Measurements from ENCODE around the gene SPRR1A. TPM values are rescaled to one million over a fixed set of nuclear protein-coding genes. Genes with fewer than 3 reads are reported as not detected.

SPRR1A gene
- polyA plus RNA-seq, 3 donors: not detected

GRCh38 chr1:152980676-152981075 lies 3.2 kb upstream of the SPRR1A start:
- H4K20me1 ChIP-seq (ENCODE audit: insufficient read depth, low read length): no peaks in the 10 kb centered on the region
- Mint-ChIP-seq H3K27ac (peak overlapping the region in 1 of 7 donors; percentile 26), H3K4me3 (no peak overlapping the region), H3K9me3 (peaks cover 0 to 3% (median 0%) of the 10 kb centered on the region in 7 donors), H3K36me3 (no peaks in the 10 kb centered on the region), H3K27me3 (ENCODE audit: low read depth in 3 of 3) (peaks cover 6 to 17% (median 9%) of the 10 kb centered on the region in 3 donors), H3K4me1 (no peaks in the 10 kb centered on the region)
- intact Hi-C loops (cut with micrococcal nuclease): no loop called here
- no peaks in the 10 kb centered on the region for H3K79me2 ChIP-seq (ENCODE audit: insufficient read depth, low read length)
- TF ChIP-seq CTCF (IDR thresholded peaks at IDR 0.05): no peak
- no peak overlapping the region for H3K27ac ChIP-seq (ENCODE audit: low read depth in 1 of 2, low read length in 2 of 2)
- no peak overlapping the region for H3K4me2 ChIP-seq (replicated peaks; ENCODE audit: extremely low read depth, low read length, poor library complexity, severe bottlenecking)
- H3K4me3 ChIP-seq (replicated peaks in 1 of 3; ENCODE audit: low read depth in 2 of 3, low read length in 3 of 3): no peak overlapping the region
- no peaks in the 10 kb centered on the region for H3K4me1 ChIP-seq (ENCODE audit: control insufficient read depth in 1 of 2, insufficient read depth in 2 of 2, low read length in 2 of 2)
- no peak overlapping the region for H3K9ac ChIP-seq (ENCODE audit: insufficient read depth, low read length, poor library complexity, severe bottlenecking)
- H3K36me3 ChIP-seq (replicated peaks in 1 of 2; ENCODE audit: control insufficient read depth in 1 of 2, insufficient read depth in 2 of 2, low read length in 2 of 2): no peaks in the 10 kb centered on the region
- no peak for DNase-seq
- no peak overlapping the region for H2AFZ ChIP-seq (ENCODE audit: insufficient read depth, low read depth, low read length, poor library complexity, severe bottlenecking)
- 100% methylated on average over 1 of the region's 1 CpG for WGBS (ENCODE audit: insufficient coverage)
- H3K9me3 ChIP-seq (replicated peaks in 1 of 2; ENCODE audit: control insufficient read depth in 1 of 2, insufficient read depth in 1 of 2, low read length in 2 of 2): no peaks in the 10 kb centered on the region
- H3K27me3 ChIP-seq (ENCODE audit: control insufficient read depth in 2 of 2, insufficient read depth in 2 of 2, low read length in 2 of 2): no peaks in the 10 kb centered on the region

- H3K4me2 ChIP-seq (replicated peaks; ENCODE audit: extremely low read depth, low read length, poor library complexity, severe bottlenecking): no peak overlapping the region
- WGBS (ENCODE audit: insufficient coverage): 94% methylated on average over 4 of the region's 6 CpGs
- no peaks in the 10 kb centered on the region for H3K4me1 ChIP-seq (ENCODE audit: control insufficient read depth in 1 of 2, insufficient read depth in 2 of 2, low read length in 2 of 2)
- no peaks in the 10 kb centered on the region for H4K20me1 ChIP-seq (ENCODE audit: insufficient read depth, low read length)
- no peaks in the 10 kb centered on the region for H3K79me2 ChIP-seq (ENCODE audit: insufficient read depth, low read length)
- DNase-seq: no peak
- H3K9ac ChIP-seq (ENCODE audit: insufficient read depth, low read length, poor library complexity, severe bottlenecking): no peak overlapping the region
- Mint-ChIP-seq H3K4me1 (no peaks in the 10 kb centered on the region), H3K27ac (peak overlapping the region in 1 of 7 donors; percentile 32), H3K27me3 (ENCODE audit: low read depth in 3 of 3) (peaks cover 6 to 17% (median 9%) of the 10 kb centered on the region in 3 donors), H3K9me3 (peaks cover 0 to 3% (median 0%) of the 10 kb centered on the region in 7 donors), H3K36me3 (no peaks in the 10 kb centered on the region), H3K4me3 (no peak overlapping the region)
- H3K4me3 ChIP-seq (replicated peaks in 1 of 3; ENCODE audit: low read depth in 2 of 3, low read length in 3 of 3): no peak overlapping the region
- H3K36me3 ChIP-seq (replicated peaks in 1 of 2; ENCODE audit: control insufficient read depth in 1 of 2, insufficient read depth in 2 of 2, low read length in 2 of 2): no peaks in the 10 kb centered on the region
- H3K9me3 ChIP-seq (replicated peaks in 1 of 2; ENCODE audit: control insufficient read depth in 1 of 2, insufficient read depth in 1 of 2, low read length in 2 of 2): no peaks in the 10 kb centered on the region
- no peak overlapping the region for H2AFZ ChIP-seq (ENCODE audit: insufficient read depth, low read depth, low read length, poor library complexity, severe bottlenecking)
- no peak overlapping the region for H3K27ac ChIP-seq (ENCODE audit: low read depth in 1 of 2, low read length in 2 of 2)
- intact Hi-C loops (cut with micrococcal nuclease): no loop called here
- H3K27me3 ChIP-seq (ENCODE audit: control insufficient read depth in 2 of 2, insufficient read depth in 2 of 2, low read length in 2 of 2): no peaks in the 10 kb centered on the region
- TF ChIP-seq CTCF (IDR thresholded peaks at IDR 0.05): no peak
Measured at GRCh38 chr1:152981146-152981871, 2.6 kb upstream of the SPRR1A start.
